K562 (cell line): Measurements from ENCODE around the gene LRRC41. TPM values are rescaled to one million over a fixed set of nuclear protein-coding genes. Genes with fewer than 3 reads are reported as not detected.

Source experiments
- ARID2 ChIP-seq: fragments of 450-650 bp; IDR thresholded peaks from 2 replicates; pipeline ENCODE4 v1.6.1; 2017; ENCODE audit warnings: antibody characterized with exemption, mild to moderate bottlenecking
- CCNT2 ChIP-seq: IDR thresholded peaks from 2 replicates; pipeline ENCODE4 v1.6.1; 2011; ENCODE audit warnings: borderline replicate concordance, low read depth, mild to moderate bottlenecking, moderate library complexity, mixed read lengths, low read length; ENCODE audit not compliant: insufficient read length; ENCODE audit errors: extremely low read depth
- HCFC1 ChIP-seq: IDR thresholded peaks from 2 replicates; pipeline ENCODE4 v1.6.1; 2012; ENCODE audit warnings: low read depth, low read length, improper control_type of control experiment
- HMG20B ChIP-seq: fragments of 250-450 bp; sonication (Bioruptor Pico); IDR thresholded peaks from 2 replicates; pipeline ENCODE4 v1.5.0; 2021; ENCODE audit warnings: mild to moderate bottlenecking
- NFRKB ChIP-seq: fragments of 450-650 bp; IDR thresholded peaks from 2 replicates; pipeline ENCODE4 v1.6.1; 2016; ENCODE audit warnings: low read depth
- PCBP1 ChIP-seq: fragments of 200-400 bp; formaldehyde crosslinking; IDR thresholded peaks from 2 replicates; pipeline ENCODE4 v1.6.1; 2018; ENCODE audit warnings: mild to moderate bottlenecking, low read depth, low read length; ENCODE audit not compliant: poor library complexity, severe bottlenecking
- PHB ChIP-seq: fragments of 250-450 bp; sonication (Bioruptor Pico); IDR thresholded peaks from 2 replicates; pipeline ENCODE4 v1.5.0; 2021
- POLR2A ChIP-seq: fragments of 450-650 bp; conservative IDR thresholded peaks from 2 replicates; pipeline ENCODE4 v1.6.1; 2016
- POLR2G ChIP-seq: fragments of 200-400 bp; formaldehyde crosslinking; IDR thresholded peaks from 2 replicates; pipeline ENCODE4 v1.6.1; 2017; ENCODE audit warnings: low read depth, mild to moderate bottlenecking, antibody characterized with exemption, low read length, moderate library complexity
- RAD51 ChIP-seq: fragments of 450-650 bp; IDR thresholded peaks from 2 replicates; pipeline ENCODE4 v1.7.1; 2016; ENCODE audit warnings: low read depth, mild to moderate bottlenecking, borderline replicate concordance
- RBFOX2 ChIP-seq: fragments of 200-400 bp; formaldehyde crosslinking; IDR thresholded peaks from 2 replicates; pipeline ENCODE4 v1.6.1; 2017; ENCODE audit warnings: low read depth, mild to moderate bottlenecking, low read length, moderate library complexity
- SAFB ChIP-seq: fragments of 200-400 bp; formaldehyde crosslinking; IDR thresholded peaks from 2 replicates; pipeline ENCODE4 v1.6.1; 2017; ENCODE audit warnings: low read depth, low read length, borderline replicate concordance
- TBP ChIP-seq: optimal IDR thresholded peaks from 2 replicates; pipeline ENCODE3; 2011; ENCODE audit warnings: low read depth, low read length, improper control_type of control experiment
- ZNF12 ChIP-seq: sonication (generic); formaldehyde crosslinking; IDR thresholded peaks from 2 replicates; pipeline ENCODE4 v1.4.0; 2020; ENCODE audit warnings: mild to moderate bottlenecking, missing genetic modification reagents
- ZNF23 ChIP-seq: fragments of 250-450 bp; sonication (Bioruptor Pico); IDR thresholded peaks from 2 replicates; pipeline ENCODE4 v1.4.0; 2020; ENCODE audit warnings: mild to moderate bottlenecking
- ZNF431 ChIP-seq: sonication (generic); formaldehyde crosslinking; IDR thresholded peaks from 2 replicates; pipeline ENCODE4 v1.8.0; 2022; ENCODE audit warnings: mild to moderate bottlenecking, missing genetic modification reagents
- ZNF766 ChIP-seq: fragments of 200-800 bp; sonication (Bioruptor generic); conservative IDR thresholded peaks from 2 replicates; pipeline ENCODE4 v1.6.1; 2016; ENCODE audit warnings: missing genetic modification characterization, missing compliant biosample characterization
- polyA plus RNA-seq, 8 experiments: library from polyadenylated mRNA; depleted of rRNA in 4 of 8; stranded (reverse) in 5 of 8; unstranded in 3 of 8; fragments of >200 nt; fragmentation: Nextera tagmentation in 2 of 8; fragmentation: Illumina TruSeq in 1 of 8; extraction: Ambion mirVana in 2 of 8; extraction: Trizol in 1 of 8; gene quantifications; 2 replicates each; pipeline versions ENCODE4 v1.2.1 to v1.2.3, GENCODE V29; 2011 to 2014; ENCODE audit warnings: inconsistent platforms in 1 of 8, missing spikeins in 1 of 8
- total RNA-seq, 7 experiments: library from RNA; depleted of rRNA in 6 of 7; stranded (reverse); fragments of >200 nt in 6 of 7; fragmentation: Illumina TruSeq in 2 of 7; extraction: Trizol in 2 of 7; gene quantifications; 2 replicates each; pipeline versions ENCODE4 v1.2.1 to v1.2.3, GENCODE V29; 2011 to 2021; ENCODE audit warnings: low replicate concordance in 1 of 7
- TF ChIP-seq, protein P1 (sequence below): fragments of 450-650 bp; IDR thresholded peaks from 2 replicates; pipeline ENCODE4 v1.6.1; 2014; ENCODE audit warnings: low read depth, mild to moderate bottlenecking, moderate library complexity, borderline replicate concordance
- TF ChIP-seq, protein P2 (sequence below): sonication (generic); formaldehyde crosslinking; IDR thresholded peaks from 2 replicates; pipeline ENCODE4 v1.8.0; 2023; ENCODE audit warnings: missing genetic modification reagents, mild to moderate bottlenecking, borderline replicate concordance
- TF ChIP-seq, protein P3 (sequence below): sonication (generic); formaldehyde crosslinking; IDR thresholded peaks from 2 replicates; pipeline ENCODE4 v1.8.0; 2022; ENCODE audit warnings: missing genetic modification reagents, mild to moderate bottlenecking, moderate library complexity, borderline replicate concordance

Gene LRRC41
- total and polyA plus RNA-seq, 9 of the 15 experiments (the other 6 are each of a cell fraction or from before 2014, with no cell fraction given) = 10.5 to 64.7 (median 44.2) TPM

DNA sequence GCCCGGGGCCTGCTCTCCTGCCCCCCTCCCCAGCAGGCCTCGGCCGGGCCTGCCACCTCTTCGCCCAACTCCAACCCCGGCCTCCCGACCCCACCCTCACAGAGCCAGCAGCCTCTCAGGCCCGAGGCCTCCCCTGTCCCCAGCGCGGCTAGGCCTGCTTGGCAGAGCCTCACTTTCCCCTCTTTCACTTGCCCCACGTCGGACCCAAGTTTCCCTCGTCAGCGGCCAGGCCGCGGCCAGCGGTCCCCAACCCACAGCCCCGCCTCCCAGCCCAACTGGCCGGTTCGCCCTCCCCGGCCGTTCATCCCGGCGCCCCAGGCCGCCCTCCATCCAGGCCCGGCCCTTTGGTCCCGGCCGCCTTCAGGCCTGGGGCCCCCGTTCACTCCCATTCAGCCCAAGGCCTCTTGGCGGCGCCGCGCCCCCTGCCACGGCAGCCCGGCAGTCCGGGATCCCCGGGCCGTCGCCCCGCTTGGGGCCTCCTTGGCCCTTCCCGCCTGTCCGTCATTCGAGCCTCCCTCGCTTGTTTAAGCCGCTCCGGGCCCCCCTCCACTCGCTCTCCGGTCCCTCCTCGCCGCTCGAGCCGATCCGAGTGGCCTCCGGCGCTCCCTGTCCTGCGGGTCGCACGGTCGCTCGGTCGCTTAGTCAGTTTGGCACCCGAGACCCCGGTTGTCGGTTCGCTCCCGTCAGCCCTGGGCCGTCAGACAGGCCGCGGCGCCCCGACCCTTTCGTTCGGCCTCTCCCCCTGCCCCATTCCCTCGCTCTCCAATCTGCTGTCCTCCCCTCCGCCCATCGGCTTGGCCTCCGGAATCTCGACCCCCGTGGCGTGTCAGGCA is 1.4 kb downstream of the LRRC41 start (continued):
- TF ChIP-seq, protein P1, sequence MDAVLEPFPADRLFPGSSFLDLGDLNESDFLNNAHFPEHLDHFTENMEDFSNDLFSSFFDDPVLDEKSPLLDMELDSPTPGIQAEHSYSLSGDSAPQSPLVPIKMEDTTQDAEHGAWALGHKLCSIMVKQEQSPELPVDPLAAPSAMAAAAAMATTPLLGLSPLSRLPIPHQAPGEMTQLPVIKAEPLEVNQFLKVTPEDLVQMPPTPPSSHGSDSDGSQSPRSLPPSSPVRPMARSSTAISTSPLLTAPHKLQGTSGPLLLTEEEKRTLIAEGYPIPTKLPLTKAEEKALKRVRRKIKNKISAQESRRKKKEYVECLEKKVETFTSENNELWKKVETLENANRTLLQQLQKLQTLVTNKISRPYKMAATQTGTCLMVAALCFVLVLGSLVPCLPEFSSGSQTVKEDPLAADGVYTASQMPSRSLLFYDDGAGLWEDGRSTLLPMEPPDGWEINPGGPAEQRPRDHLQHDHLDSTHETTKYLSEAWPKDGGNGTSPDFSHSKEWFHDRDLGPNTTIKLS = peak; percentile 49; the same call in 1 of the 2 replicates
- TF ChIP-seq, protein P2, sequence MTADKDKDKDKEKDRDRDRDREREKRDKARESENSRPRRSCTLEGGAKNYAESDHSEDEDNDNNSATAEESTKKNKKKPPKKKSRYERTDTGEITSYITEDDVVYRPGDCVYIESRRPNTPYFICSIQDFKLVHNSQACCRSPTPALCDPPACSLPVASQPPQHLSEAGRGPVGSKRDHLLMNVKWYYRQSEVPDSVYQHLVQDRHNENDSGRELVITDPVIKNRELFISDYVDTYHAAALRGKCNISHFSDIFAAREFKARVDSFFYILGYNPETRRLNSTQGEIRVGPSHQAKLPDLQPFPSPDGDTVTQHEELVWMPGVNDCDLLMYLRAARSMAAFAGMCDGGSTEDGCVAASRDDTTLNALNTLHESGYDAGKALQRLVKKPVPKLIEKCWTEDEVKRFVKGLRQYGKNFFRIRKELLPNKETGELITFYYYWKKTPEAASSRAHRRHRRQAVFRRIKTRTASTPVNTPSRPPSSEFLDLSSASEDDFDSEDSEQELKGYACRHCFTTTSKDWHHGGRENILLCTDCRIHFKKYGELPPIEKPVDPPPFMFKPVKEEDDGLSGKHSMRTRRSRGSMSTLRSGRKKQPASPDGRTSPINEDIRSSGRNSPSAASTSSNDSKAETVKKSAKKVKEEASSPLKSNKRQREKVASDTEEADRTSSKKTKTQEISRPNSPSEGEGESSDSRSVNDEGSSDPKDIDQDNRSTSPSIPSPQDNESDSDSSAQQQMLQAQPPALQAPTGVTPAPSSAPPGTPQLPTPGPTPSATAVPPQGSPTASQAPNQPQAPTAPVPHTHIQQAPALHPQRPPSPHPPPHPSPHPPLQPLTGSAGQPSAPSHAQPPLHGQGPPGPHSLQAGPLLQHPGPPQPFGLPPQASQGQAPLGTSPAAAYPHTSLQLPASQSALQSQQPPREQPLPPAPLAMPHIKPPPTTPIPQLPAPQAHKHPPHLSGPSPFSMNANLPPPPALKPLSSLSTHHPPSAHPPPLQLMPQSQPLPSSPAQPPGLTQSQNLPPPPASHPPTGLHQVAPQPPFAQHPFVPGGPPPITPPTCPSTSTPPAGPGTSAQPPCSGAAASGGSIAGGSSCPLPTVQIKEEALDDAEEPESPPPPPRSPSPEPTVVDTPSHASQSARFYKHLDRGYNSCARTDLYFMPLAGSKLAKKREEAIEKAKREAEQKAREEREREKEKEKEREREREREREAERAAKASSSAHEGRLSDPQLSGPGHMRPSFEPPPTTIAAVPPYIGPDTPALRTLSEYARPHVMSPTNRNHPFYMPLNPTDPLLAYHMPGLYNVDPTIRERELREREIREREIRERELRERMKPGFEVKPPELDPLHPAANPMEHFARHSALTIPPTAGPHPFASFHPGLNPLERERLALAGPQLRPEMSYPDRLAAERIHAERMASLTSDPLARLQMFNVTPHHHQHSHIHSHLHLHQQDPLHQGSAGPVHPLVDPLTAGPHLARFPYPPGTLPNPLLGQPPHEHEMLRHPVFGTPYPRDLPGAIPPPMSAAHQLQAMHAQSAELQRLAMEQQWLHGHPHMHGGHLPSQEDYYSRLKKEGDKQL (CRISPR knock-in tag) = 0 out of 2 replicates have a peak, but pooled peaks have one; percentile 69
- TF ChIP-seq ARID2 = 0 out of 2 replicates have a peak, but pooled peaks have one; percentile 11
- TF ChIP-seq NFRKB = 0 out of 2 replicates have a peak, but pooled peaks have one; percentile 19
- peak; percentile 89 for TF ChIP-seq RBFOX2
- TF ChIP-seq ZNF23 (CRISPR knock-in tag) = no peak
- TF ChIP-seq POLR2A = 0 out of 2 replicates have a peak, but pooled peaks have one; percentile 32
- no peak for TF ChIP-seq HMG20B (CRISPR knock-in tag)
- TF ChIP-seq HCFC1 = peak; percentile 12
- no peak; the same call in 1 of the 2 replicates for TF ChIP-seq ZNF766 (CRISPR knock-in tag)
- peak; percentile 87 for TF ChIP-seq POLR2G
- peak; percentile 30; the same call in 1 of the 2 replicates for TF ChIP-seq SAFB
- peak; percentile 43; the same call in 1 of the 2 replicates for TF ChIP-seq PHB (CRISPR knock-in tag)
- TF ChIP-seq TBP = peak; percentile 38
- 0 out of 2 replicates have a peak, but pooled peaks have one; percentile 48 for TF ChIP-seq ZNF12 (CRISPR knock-in tag)
- TF ChIP-seq ZNF431 (CRISPR knock-in tag) = peak; percentile 53; the same call in 1 of the 2 replicates
- TF ChIP-seq CCNT2 = peak; percentile 31
- no peak for TF ChIP-seq RAD51
- TF ChIP-seq, protein P3, sequence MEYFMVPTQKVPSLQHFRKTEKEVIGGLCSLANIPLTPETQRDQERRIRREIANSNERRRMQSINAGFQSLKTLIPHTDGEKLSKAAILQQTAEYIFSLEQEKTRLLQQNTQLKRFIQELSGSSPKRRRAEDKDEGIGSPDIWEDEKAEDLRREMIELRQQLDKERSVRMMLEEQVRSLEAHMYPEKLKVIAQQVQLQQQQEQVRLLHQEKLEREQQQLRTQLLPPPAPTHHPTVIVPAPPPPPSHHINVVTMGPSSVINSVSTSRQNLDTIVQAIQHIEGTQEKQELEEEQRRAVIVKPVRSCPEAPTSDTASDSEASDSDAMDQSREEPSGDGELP = peak; percentile 10; the same call in 1 of the 2 replicates
- TF ChIP-seq PCBP1 = peak; percentile 88
